Lower leg skin (tissue), 3 donors: ENCODE measurements around the gene PPIH.

Source experiments
- POLR2A ChIP-seq, 2 donors: fragments of 450-650 bp; IDR thresholded peaks; one replicate each; pipeline ENCODE4 v1.6.1; 2016 to 2017; ENCODE audit warnings: antibody characterized with exemption in 2 of 2, mild to moderate bottlenecking in 1 of 2, moderate library complexity in 1 of 2
- TF ChIP-seq, protein P1 (sequence below), 3 donors: fragments of 450-650 bp; IDR thresholded peaks; one replicate each; pipeline ENCODE4 v1.5.1; 2016; ENCODE audit warnings: antibody characterized with exemption in 3 of 3, mild to moderate bottlenecking in 3 of 3, moderate library complexity in 2 of 3

- TF ChIP-seq, protein P1, sequence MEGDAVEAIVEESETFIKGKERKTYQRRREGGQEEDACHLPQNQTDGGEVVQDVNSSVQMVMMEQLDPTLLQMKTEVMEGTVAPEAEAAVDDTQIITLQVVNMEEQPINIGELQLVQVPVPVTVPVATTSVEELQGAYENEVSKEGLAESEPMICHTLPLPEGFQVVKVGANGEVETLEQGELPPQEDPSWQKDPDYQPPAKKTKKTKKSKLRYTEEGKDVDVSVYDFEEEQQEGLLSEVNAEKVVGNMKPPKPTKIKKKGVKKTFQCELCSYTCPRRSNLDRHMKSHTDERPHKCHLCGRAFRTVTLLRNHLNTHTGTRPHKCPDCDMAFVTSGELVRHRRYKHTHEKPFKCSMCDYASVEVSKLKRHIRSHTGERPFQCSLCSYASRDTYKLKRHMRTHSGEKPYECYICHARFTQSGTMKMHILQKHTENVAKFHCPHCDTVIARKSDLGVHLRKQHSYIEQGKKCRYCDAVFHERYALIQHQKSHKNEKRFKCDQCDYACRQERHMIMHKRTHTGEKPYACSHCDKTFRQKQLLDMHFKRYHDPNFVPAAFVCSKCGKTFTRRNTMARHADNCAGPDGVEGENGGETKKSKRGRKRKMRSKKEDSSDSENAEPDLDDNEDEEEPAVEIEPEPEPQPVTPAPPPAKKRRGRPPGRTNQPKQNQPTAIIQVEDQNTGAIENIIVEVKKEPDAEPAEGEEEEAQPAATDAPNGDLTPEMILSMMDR (IDR thresholded peaks at IDR 0.05) = no peak
- no peak for TF ChIP-seq POLR2A (IDR thresholded peaks at IDR 0.05)
These were observed 2.8 kb downstream of the PPIH start for GRCh38 chr1:42660907-42661500.
